HG03135 (cell line): ENCODE data around the gene ATXN1.
"Not testable (repeated sequence)": the region's sequence is repeated elsewhere in the genome, so short reads cannot be mapped to it uniquely, and the experiment has no call there.

ENCODE experiments used
- ATAC-seq: cut with Tn5 transposase; IDR thresholded peaks from one replicate; pipeline ENCODE4 v1.9.1; 2021; ENCODE audit warnings: mild to moderate bottlenecking, moderate library complexity; ENCODE audit not compliant: unreplicated experiment

Gene ATXN1

GRCh38 chr6:16277101-16277981 lies 483.9 kb downstream of the ATXN1 start:
- ATAC-seq = no peak

- ATAC-seq = no peak
These were observed 486.2 kb downstream of the ATXN1 start for GRCh38 chr6:16274885-16275589.

- no peak for ATAC-seq
These were observed 486.8 kb downstream of the ATXN1 start for GRCh38 chr6:16274483-16274882.

GRCh38 chr6:16273256-16273655 lies 488.0 kb downstream of the ATXN1 start:
- no peak for ATAC-seq

- ATAC-seq = no peak
These were observed 489.1 kb downstream of the ATXN1 start for GRCh38 chr6:16272201-16272600.

GRCh38 chr6:16271428-16271827 lies 489.8 kb downstream of the ATXN1 start:
- no peak for ATAC-seq

GRCh38 chr6:16270178-16270794 lies 491.0 kb downstream of the ATXN1 start:
- no peak for ATAC-seq

GRCh38 chr6:16269442-16270070 lies 491.7 kb downstream of the ATXN1 start:
- ATAC-seq = not testable (repeated sequence)

GRCh38 chr6:16267428-16268263 lies 493.6 kb downstream of the ATXN1 start:
- no peak for ATAC-seq

- ATAC-seq = no peak
These were observed 495.6 kb downstream of the ATXN1 start for GRCh38 chr6:16265351-16266341.

- ATAC-seq = no peak
These were observed 496.5 kb downstream of the ATXN1 start for GRCh38 chr6:16264785-16265184.

GRCh38 chr6:16263464-16264099 lies 497.7 kb downstream of the ATXN1 start:
- not testable (repeated sequence) for ATAC-seq

- not testable (repeated sequence) for ATAC-seq
These were observed 498.5 kb downstream of the ATXN1 start for GRCh38 chr6:16262773-16263172.

GRCh38 chr6:16260602-16261001 lies 500.7 kb downstream of the ATXN1 start:
- ATAC-seq = not testable (repeated sequence)

- ATAC-seq = not testable (repeated sequence)
These were observed 501.7 kb downstream of the ATXN1 start for GRCh38 chr6:16259604-16260003.

- ATAC-seq = no peak
These were observed 502.6 kb downstream of the ATXN1 start for GRCh38 chr6:16258709-16259075.

GRCh38 chr6:16257999-16258708 lies 503.1 kb downstream of the ATXN1 start:
- ATAC-seq = no peak

GRCh38 chr6:16256781-16257180 lies 504.5 kb downstream of the ATXN1 start:
- ATAC-seq = no peak
